GM18511 (cell line): ENCODE data around the gene MRPL24.

Experiments used
- ATAC-seq: cut with Tn5 transposase; IDR thresholded peaks from one replicate; pipeline ENCODE4 v1.9.1; 2021; ENCODE audit warnings: mild to moderate bottlenecking, moderate library complexity; ENCODE audit not compliant: unreplicated experiment

Gene MRPL24

DNA sequence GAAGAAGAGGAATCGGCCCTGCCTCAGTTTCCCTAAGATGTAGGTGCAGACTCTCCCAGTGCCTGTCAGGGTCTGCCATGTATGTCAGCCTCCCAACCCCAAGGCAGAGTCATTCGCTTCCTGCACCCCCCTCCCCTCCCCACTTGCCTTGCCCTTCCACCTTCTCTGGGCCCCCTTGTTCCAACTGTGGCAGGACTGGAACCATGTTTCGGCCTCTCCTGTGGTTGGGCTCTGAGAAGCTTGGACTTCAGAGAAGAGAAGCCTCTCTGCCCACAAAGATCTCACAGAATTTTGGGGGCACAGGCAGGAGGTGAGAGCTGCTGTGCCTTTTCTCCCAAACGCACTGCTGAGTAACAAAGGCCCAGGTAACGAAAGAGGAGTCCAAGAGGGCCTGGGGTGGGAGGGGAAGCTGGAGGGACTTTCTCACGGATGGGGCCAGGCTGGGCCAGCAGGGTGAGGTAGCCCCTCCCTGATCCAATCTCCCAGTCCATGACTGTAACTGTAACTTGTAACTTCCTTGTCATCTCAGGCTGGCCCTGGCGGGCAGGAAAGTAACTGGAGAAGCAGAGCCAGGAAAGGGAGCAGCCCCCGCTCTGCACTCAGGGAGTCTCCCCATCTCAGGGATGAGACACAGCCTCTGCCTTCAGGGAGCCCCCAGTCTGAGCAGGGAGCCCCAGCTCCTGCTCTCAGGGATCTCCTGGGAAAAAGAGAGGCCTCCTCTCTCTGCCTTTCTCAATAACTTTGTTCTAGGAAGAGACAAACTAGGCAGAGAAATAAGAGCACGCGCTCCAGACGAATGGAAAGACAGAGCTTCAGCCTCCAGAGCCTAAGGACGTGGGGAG is 46.8 kb downstream of the MRPL24 start:
- ATAC-seq = no peak

DNA sequence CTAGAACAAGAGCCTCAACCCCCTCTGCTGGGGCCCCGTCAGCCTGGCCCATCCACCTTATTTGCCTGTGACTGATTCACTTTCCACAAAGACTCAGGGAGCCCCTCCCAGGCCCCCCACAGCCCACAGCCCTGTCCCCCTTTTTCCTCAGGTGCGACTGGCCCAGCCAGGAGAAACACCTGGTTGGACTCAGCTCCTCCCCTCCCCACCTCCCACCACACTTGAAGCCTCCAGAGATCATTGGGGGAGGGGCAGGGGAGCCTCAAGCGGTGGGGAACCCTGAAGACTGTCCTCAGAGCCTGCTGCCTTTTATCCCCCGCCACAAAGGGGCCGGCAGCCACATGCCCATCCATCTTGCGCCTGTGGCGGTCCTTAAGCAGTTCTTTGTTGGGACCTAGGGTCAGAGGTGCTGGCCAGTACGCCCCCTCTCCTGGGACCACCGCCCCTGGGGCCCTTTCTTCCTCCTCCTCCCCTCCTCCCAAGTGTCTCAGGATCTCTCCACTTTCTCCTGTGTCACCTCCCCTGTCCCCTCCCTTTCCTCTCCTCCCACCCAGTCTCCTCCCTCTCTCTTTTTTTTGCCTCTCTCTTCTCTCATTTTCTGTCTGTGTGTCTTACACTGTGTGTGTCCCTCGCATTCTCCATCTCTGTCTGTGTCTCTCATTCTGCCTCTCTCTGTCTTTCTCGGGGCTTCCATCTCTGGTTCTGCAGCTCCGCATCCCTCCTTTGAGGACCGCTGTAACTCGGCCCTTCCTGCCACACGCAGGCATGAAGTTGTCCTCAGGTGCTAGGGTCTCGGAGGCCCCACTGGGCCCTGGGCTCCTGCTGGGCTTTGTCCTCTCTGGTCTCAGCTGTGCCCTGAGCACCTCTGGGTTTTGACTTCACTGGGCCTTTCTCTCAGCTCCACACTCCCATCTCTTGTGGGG is 47.7 kb downstream of the MRPL24 start:
- no peak for ATAC-seq

DNA sequence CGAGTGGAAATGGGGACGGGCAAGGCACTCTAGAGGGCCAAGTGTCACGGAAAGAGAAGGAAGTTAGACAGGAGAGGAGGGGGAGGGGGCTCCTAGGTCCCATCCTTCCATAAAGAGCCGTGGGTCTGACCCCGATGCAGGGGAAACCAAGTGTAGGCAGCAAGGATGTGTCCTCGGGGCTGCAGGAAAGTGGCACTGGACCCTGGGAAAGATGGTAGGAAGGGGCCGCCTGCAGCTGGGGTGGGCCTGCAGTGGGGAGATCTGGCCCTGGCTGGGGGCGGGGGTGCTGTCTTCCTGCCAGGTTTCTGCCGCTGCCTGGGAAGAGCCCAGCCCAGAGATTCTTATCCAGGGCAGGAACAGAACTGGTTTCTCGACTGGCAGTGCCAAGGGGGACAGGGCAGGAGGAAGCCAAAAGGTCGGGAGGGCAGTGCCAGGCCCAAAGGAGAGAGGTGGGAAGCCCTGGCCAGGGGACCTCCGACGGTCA is 48.4 kb downstream of the MRPL24 start:
- no peak for ATAC-seq

DNA sequence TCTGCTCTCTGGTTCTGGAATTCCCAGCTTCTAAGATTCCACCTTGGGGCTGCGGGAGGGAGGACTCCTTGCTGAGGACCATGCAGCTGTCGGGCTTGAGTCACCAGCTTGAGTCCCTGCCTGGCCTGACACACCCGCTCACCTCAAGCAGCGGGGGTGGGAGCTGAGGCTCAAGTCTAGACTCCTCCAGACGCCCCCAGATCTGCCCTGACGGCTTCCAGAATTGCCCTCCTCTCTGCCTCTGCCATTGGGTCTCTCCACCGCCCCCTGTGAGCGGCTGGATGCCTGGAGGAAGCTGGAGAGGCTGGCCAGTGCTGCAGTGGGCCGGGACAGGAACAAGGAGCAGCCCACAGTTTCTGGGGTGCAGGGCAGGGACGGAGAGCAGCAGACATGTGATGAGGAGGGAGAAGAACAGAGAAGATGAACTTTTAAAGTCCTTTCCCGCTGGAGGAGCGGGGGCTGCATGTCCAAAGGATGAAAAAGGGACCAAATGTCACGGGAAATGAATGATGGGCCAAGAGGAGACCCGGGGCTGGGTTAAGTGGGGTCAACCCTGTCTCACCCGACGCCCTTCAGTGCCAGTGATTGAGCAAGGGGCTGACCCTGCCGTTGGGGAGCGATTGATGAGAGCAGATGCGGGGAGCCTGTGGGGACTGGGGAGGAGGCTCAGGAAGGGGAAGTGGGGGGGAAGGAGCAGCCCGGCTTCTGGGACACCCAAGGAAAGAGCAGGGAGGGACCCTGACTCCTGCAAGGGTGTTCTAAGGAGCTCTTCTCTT is 49.0 kb downstream of the MRPL24 start:
- no peak for ATAC-seq

DNA sequence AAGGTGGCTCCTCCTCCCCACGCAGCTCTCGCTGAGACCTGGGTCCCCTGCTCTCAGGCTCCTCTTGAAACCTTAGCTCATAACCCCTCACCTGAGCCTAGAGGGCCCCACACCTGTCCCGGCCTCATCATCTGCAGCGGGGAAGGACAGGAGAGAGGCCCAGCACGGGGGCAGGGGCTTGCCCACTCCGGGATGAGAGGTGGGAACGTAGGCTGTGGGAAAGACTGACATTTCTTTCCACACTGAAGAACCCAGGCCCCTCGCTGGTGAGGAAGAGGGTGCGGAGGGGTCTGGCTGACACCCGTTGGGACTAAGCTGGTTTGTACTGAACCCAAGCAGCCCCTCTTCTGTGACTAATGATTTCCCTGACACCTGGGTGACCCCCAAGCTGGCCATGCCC is 49.7 kb downstream of the MRPL24 start:
- ATAC-seq = no peak

DNA sequence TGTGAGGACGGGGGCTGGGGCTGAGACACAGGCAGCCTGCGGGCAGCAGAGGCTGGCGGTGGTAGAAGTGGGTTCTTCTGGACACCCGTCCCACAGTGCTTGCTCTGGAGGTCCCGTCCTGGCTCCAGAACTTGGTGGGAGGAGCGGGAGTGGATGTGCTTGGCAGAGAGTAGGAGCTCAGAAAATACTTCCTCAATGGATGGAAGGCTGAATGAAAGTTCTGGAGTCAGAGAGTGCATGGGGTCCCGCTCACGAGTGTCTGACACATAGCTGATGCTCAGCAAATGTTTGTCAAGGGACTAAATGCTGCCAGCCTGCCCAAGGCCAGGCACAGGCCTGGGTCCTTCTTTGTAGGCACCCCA is 50.2 kb downstream of the MRPL24 start:
- no peak for ATAC-seq

DNA sequence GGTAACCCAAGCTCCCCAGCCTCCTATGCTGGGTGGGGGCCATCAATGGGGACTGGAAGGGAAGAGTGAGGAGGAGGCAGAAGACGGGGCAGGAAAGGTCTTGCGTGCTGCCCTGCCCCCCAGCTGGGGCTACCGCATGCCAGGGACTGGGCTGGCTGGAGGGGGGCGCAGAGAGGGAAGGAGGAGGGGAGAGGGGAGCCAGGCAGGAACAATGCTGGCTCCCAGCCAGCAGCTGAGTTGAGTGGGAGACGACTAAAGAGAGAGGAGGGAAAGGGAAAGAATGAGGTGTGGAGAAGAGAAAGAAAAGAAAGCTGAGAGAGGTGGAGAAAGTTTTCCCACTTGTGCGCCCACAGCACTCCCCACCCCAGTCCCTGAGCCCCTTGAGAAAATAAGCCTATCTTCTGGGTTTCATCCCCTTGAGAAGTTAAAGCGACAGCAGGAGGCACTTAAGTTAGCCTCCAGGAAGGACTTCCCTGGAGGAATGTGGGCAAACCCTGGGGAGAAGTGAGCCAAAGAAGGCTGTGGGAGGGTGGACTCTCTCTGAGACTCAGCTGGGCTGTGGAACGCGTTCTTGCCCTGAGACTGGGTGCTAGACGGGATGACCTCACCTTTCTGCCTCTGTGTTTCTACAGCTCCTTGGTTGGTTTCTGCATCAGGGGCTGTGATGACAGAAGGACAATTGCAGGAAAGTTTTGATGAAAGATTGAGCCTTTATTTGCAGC is 50.8 kb downstream of the MRPL24 start:
- no peak for ATAC-seq

DNA sequence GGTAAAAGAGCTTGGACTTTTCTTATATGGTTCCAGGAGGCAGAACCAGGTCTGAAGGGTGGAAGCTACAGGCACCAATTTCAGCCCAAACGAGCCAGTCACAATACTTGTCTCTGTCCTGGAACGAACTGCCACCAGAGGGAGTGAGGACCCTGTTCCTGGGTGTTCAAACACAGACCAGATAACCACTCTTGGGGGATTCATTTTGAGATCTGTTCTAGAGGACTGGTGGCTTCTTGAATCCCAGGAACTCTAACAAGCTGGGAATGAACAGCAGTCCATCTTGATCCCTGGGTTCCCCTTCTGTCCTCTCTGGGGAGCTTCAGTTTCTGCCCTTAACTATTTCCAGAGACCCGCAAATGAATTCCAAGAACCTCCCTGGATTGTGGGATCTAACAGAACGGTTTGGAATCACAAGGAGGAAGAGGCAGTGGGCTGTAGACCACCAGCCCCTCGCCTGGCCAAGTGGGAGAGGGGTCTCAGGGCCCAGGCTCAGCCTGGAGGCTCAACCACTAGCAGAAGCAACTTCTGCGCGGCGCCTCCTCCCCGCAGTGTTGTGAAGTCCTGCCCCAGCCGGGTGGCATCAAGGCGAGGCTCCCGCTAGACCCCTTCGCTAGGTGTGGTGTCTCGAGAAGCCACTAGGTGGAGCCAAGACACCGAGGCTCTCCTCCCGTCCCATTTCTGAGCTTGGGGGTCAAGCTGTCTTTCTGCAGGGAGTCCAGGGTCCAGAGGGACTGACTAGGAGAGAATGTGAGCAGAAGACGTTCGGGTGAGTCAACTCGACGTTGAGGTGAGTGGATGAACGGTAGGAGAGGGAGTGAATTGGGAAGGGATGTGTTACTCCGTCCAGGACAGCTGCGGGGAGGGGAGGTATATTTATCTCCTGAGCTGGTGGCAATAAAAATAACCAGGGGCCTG is 51.6 kb downstream of the MRPL24 start:
- ATAC-seq = no peak
